ENCODE results near the gene CUBN.

The CUBN gene

DNA sequence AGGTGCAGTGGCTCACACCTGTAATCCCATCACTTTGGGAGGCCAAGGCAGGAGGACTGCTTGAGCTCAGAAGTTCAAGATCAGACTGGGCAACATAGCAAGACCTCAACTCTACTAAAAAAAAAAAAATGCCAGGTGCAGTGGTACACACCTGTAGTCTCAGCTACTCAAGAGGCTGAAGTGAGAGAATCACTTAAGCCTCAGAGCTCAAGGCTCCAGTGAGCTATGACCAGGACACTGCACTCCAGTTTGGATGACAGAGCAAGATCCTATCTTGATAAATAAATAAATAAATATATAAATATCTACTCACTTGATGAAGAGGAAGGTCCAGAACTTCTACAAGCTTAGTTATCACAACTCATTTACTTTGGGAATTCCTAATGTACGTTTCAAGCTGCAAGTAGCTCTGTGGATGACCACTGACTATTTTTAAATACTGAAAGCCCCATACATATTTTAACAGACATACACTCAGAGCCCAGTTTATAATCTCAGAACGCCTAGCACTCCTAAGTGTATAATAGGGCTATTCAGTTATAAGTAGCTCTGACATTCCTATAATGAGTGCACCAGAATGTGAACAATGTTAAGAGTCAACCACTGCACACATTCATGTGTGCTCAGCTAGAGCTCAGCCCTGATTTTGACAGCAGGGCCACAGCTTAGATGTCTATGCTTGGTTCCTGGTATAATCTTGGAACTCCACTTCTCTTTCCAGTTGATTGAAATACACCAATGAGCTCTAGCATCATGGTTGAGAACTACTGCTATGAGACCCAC lies 119.1 kb downstream of the CUBN start:
- DNase-seq (ENCODE audit: low read depth), result no peak

DNA sequence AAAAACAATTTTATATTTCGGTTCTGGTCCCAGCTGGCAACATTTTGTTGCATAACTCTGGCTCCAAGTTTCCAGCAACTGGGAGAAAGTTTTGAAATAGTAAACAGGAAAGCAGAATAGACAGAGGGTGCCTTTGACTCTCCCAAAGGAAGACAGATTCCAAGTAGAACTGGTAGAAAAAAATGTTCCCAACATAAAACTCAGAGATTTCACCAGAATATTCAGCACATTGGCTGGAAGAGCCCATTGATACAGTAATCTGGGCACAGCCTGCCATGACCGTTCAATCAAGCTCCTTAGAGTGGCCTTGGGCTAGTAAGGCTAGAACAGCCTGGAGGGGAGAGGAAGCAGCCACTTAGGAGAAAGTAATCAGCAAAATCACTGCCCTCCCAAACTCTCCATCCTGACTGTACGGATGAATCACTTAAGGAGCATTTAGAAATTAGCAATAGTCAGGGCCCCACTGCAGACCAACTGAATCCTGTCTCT lies 120.4 kb downstream of the CUBN start:
- DNase-seq (ENCODE audit: low read depth), result no peak

DNA sequence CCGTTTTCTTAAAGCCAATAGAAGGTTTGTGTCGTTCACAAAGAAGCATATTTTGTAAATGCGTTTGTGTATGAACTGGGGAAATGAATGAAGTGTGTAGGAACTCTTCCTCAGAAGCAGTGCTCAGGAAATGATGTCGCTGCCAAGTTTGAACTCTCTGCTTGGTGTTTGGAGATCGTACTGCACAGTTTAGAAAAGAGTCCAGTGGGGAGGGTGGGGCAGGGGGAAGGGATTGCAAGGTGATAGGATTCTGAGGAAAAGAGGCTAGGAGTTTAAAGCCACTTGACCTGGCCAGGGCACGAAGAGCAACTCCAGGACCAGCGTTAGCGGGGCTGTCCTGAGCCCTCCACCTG lies 122.2 kb downstream of the CUBN start:
- no peak for DNase-seq (ENCODE audit: low read depth)

DNA sequence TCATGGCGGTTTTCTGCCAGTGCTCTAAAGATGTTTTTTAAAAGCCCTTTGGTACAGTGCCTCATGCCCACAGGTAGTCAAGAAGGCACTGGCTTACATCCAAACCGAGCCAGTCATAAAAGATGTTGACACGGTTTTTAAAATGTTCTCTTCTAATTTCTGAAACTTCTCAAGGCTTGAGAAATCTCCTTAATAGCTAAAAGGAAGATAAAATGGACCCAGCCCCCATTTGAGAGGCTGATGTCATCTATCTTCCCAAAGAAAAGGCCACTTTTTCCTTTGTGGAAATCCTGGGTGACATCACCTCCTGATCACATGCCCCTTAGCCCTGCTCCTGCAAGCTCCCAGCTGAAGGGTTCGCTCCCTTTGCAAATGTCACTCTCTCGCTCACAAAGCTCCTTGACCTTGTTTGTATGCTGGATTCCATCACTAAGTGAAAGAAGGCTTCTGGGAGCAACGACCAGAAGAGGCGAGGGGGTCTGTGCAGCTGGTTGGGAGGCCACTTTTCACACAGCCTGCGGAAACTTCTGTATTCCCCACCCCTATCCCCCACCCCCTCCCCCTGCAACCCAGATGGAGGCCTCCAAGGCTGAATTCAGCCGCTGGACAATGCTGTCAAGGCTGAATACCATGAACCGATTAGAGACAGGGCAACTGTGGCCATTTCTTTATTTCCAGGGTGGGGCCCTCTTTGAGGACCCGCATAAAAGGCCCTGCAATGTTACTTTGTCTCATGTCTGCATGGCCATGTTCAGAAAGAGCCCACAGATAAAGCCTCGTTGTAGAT lies 122.8 kb downstream of the CUBN start:
- DNase-seq (ENCODE audit: low read depth), result no peak

DNA sequence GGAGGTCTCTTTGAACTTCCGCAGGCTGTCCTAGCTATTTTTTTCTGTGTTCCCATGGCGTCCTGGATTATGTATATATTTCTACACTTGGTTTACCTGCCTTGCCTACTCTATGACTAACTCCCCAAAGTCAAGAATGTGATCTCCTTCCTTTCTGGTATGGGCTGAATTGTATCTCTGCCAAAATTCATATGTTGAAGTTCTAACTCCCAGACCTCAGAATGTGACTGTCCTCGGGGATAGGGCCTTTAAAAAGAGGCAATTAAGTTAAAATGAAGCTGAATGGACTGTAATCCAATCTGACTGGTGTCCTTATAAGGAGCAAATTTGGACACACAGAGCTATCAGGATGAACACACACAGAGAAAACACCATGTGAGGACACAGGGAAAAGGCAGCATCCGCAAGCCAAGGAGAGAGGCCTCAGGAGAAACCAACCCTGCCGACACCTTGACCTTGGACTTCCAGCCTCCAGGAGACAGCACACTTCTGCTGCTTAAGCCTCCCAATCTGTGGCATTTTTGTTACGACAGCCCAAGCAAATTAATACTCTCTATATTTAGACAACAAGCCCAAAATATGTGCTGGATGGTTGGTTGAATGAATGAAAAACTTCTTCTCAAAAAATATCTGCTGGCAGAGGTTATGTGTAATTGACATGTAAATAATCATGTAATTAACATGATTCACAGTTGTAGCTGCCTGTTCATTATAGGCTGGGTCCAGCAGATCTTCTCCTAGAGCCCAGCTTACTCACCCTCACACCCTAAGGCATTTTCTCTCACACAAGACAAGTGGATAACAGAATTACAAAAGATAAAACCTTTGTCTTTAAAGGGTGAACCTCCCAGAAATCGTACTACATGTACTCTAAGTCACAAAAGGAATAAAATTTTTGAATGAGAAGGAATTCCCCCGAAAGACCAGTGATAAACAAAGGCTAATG lies 123.7 kb downstream of the CUBN start:
- no peak for DNase-seq (ENCODE audit: low read depth)

DNA sequence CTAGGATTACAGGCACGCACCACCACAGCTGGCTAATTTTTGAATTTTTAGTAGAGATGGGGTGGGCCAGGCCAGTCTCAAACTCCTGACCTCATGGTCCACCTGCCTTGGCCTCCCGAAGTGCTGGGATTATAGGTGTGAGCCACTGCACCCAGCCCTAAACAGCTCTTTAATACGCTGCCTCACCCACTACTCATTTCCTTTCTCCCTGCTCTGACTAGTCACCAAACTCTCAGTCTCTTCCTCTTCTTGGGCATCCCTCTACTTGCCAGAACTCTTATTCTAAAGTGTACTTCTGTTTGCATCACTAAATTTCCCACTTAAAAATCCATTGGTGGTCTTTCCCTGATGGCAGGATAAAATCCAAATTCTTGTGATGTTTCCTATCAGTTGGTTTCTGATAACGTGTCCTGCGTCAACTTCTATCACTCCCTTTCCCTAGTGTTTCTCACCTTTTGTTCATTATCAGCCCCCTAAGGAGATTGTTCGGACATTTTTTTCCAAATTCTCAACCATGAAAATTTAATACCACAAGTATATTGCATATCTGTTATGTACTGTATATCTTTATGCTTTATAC lies 124.7 kb downstream of the CUBN start:
- no peak for DNase-seq (ENCODE audit: low read depth)

DNA sequence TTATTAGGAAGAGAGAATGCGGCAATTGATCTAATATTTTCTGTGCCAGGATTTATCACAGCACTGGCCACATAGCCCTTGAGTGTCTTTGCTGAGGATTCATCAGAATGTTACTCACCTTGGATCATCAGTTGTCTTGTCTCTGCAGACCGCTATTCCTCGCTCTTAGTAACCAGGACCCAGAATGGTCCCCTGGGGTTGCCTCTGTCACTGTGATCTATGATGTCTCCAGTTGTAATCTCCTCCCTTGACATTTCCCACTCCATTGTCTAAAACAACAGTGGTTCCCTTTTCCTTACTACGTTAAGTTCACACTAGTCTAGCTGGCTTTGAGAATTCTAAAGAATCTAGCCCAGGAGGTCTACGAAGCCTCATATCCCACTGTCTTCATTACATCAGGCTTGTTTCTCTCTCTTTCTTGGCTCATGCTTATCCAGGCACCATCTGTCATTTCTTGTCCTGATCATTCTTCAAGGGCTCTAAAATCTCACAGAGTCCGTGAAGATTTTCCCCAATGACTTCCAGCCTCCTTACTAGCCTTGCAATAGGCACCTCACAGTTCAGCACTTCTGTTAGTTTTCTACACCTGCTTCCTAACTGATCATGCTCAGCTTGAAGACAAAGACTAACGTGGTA lies 125.8 kb downstream of the CUBN start:
- DNase-seq (ENCODE audit: low read depth), result no peak

DNA sequence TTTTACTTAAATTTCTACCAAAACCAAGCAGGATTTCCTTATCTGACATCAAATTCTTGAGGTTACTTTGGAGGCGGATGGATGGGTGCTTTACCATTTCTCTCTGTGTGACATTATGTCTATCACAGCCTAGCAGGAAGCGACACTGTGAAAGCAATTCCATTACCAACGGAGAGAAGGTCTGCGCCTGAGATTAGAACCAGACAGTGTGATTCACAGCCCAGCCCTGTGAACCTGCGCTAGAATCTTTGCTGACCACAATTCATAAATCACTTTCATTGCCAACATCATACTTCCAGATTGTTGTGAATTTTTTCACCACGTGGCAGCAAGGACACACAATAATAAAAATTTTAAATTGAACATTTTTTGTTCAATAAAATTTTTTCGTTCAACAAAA lies 126.5 kb downstream of the CUBN start:
- DNase-seq (ENCODE audit: low read depth), result peak; percentile 89

DNA sequence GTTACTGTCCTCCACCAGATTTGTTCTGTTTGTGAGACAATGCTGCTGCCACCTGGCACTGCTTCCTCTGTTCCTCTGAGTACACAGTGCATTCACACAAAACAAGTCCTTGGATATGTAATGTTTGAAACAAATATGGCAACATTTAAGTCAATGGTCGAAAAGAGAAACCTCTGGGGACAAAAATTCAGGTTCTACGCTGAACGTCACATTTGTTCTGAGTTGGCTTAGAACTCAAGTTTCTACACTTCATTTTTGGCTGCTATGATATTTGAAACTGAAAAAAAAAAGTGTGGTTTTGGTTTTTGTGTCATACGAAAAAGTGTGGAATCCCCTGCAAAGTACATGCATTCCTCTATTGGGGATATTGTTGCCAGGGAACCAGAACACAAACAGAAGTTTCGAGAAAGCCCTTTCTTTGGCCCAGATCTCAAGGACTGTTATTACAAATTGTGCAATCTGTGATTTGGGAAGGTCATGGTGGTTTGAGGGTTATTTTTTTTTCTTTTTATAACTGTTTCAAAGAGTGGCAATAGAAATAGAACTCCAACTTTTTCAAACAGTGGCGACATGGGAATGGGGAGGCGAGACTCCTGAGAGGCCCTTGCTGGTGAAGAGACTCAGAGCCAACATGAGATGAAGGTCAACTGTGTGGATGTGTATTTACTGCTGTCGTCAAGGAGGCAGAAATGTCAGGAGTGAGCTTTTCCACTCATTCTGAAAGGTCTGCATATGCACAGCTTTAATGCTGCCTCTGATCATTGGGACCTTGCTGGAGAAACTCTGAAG lies 127.5 kb downstream of the CUBN start:
- DNase-seq (ENCODE audit: low read depth), result peak; percentile 96

DNA sequence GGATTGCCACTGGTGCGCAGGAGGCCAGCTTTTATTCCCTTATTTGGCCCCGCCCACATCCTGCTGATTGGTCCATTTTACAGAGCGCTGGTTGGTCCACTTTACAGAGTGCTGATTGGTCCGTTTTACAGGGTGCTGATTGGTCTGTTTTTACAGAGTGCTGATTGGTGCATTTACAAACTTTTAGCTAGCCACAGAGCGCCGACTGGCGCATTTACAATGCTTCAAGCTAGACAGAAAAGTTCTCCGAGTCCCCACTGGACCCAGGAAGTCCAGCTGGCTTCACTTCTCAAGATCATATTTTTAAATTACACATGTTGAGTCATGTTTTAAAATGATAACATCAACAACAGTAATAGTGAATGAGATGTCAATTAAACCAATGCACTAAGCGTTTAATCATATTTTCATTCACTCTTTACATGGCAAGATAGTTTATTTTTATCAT lies 128.3 kb downstream of the CUBN start:
- no peak for DNase-seq (ENCODE audit: low read depth)

DNA sequence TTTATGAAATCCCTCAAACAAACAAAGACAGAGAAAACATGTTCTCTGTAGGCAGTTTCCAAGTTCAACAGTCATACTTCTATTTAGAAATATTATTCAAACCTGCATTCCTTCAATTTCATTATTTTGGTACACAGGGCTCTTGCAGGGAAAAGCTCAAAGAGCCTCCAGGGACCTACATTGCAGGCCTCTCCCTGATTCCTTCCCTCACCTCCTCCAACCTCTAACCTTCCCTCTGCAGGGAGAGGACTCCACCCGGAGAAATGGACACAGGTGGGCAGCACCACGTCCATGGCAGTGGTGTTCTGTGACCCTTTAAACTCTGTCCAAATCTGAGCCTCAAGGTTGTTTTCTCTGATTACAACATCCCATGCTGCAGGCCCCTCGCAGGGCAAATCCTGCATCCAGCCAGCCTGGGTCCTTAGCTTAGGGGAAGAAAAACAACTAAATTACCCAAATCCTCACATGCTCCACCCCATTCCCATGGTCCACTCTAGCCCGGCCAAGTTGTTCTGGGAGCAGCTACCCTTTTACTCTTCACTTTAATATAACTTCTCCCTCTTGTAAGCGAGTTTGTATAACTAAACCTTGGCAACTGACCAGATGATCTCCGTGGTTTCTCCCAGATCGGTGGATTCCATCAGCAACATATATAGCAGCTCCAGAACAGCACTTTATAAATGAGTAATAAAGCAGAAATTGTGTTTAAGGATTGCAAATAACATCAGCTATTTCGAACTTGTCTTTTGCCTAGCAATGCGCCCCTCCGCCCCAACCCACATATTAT lies 129.8 kb downstream of the CUBN start:
- no peak for DNase-seq (ENCODE audit: low read depth)

DNA sequence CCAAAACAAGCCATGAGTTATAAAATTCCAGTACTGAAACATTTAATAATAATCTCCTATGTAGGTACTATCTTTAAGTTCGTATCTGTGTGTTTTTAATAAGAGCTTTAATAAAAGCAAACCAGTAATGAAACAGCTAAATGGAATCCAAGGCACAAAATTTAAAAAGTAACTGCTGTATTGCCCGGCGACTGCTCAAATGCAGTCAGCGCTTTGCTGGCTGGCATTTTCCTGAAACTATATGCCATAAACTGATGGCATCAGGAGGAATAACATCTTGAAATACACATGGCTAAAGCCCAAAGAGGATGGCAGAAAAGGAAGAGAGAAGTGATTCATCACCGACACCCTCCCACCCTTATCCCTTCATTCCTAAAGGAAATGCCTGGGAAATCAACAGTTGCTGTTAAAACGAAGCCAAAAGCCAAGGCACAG lies 133.1 kb downstream of the CUBN start:
- DNase-seq (ENCODE audit: low read depth), result no peak

DNA sequence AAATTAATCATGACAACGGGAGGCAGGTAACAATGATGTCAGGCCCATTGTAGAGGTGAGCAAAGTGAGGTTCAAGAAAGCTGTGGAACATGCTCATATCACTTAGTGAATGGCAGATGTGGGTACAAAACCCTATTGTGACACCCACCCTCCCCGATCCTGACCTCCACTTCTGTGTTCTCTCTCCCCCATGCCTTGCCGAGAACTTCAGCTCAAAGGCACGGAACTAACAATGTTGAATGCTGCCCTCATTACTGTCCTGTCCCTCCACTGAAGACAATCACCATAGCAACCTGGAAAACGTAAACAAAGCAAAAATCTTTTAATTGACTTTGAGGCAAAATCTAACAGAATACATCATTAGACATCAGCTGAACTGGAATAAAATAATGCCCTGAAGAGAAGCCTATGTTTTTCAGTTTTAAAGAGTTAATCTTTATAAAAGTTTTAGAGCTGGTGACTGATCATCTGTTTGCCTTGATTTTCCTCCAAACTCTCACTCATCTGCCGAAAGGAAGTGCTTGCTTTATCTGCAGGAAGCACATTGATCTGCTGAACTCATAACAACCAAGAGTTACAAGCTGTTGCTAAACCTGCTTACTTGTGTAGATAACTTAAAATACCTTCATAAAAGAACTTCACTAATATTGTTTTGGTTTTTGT lies 133.6 kb downstream of the CUBN start:
- DNase-seq (ENCODE audit: low read depth), result no peak

DNA sequence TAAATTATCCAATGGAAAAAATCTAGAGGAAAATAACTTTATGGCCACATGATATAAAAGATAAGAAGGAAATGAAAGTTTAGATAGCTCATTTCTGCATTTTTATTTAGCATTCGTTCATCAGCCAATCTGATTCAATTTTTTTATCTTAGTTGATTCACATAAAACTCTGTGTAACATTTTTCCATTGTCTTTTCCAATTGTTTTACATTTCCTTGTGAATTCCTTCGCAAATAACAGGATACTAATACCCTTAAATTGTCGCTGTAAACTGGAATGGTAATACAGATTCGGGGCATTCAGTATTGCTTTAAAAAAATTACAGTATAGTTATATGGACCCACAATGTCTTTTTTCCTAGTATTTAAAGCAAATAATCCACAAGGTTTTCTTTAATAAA lies 136.4 kb downstream of the CUBN start:
- DNase-seq (ENCODE audit: low read depth), result no peak

DNA sequence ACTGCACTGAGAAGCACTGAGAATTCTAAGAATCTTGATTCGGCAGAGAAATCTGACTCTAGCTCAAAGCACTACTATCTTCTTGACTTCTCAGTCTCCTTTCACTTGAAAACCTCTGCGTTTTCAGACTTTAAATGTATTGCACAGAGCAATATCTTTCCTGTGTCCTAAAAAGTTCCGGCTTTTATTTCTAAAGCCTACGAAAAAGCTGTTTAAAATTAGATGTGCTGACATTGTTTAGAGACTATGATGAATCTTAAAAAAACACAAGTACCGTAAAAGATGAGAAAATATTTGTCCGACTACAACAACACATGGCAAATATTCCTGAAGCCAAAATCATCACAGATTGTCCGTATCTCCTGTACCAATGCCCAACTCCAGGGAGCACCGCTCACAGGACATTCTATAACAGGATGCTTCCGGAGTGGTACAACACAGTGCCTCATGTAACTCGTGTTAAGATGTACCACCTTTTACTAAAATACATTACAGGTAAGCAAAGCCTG lies 136.9 kb downstream of the CUBN start:
- no peak for DNase-seq (ENCODE audit: low read depth)

DNA sequence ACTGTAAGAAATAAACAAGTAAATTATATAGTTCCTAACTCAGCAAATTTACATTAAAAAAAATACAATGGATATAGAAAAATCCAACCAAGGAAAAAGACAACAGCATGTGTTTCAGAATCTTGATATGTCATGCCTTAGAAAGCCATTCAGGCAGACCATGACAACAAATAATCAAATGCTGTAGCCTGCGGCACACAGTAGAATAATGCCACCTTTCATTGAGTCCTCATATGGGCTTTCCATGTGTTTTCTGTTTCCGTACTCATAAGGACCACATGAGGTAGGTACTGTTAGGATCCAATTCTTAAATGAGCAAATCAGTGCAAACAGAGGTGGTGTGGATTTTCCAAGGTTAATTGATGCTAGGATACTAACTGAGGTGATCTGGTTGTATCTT lies 138.6 kb downstream of the CUBN start:
- no peak for DNase-seq (ENCODE audit: low read depth)

DNA sequence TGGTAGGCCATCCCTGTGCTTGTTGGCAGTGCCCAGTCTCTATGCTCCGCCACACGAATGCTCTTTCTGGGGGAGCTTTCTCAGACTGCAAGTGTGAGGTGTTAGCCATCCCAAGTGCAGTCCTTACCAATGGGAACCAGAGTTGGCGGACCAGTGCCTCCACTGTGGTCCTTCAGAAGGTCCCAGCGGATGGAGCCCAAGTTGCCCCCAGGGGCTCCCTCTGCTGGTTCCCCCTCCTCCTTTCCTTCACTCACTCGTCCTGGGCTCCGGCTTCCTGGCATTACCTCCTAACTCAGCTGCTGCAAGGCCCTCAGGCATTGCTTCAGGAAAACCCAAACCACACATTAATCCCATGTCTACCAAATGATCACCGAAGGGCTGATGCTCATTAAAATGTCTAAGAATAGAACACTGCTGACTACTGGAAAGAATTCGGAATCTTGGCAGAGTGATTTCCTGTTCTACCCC lies 139.8 kb downstream of the CUBN start:
- no peak for DNase-seq (ENCODE audit: low read depth)

DNA sequence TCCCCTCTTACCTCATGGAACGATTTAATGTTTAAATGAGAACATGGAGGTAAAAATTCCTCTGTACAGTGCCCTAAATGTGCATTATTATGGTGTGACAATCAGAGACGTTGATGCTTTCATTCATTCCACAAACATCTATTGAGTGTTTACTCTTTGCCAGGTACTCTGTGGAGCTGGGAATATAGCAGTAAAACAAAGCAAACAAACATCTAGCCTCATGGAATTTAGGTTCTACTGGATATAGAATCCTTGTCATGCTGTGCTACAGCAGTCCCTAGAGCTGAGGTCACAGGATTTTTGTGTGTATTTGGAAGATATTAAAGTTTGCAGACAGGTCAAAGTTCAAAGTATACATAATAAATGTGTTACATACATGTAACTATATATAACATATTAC lies 140.7 kb downstream of the CUBN start:
- DNase-seq (ENCODE audit: low read depth), result no peak

All from GM04504 (cell line).